NK-92 (cell line): ENCODE measurements around the gene TAL1.

Experiments
- DNase-seq: peaks from one replicate; lab custom pipeline; 2025; ENCODE audit not compliant: unreplicated experiment; lab: John Stamatoyannopoulos, UW

Gene TAL1

DNA sequence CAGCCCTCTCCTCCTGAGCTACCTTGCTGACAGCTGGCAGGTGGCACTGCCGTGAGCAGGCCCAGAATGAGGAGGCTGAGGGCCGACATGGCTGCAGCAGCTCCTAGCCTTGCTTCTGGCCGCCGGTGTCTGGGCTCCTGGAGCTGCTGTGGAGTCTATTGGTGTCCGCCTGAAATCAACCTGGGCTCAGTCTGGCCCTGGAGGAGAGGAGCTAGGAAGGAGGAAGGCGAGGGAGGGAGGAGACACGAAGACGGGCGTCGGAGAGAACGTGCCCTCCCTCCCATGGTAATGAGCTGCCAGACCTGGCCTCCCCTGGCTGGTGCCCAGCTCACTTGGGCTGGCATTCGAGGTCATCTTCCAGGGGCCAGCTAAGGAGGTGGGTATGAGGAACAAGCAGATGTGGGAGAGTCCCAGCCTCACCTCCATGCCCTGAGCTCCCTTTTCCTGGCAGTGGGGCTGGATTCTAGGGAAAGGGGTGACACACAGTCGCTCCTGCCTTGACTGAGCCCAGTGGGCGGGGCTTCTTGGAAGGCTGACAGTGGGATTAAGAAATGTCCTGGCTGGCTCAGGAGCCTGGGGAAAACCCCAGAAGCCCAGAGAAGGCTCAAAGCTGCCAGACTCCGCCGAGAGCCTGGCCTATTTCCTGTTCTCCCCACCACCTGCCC is 42.0 kb downstream of the TAL1 start, which contains the start of gene PDZK1IP1:
Gene PDZK1IP1, minus strand, starts transcription at position 193 of the 665 bp plus-strand sequence. Its CDS starts 104 bp downstream, at position 89.
- no peak for DNase-seq

DNA sequence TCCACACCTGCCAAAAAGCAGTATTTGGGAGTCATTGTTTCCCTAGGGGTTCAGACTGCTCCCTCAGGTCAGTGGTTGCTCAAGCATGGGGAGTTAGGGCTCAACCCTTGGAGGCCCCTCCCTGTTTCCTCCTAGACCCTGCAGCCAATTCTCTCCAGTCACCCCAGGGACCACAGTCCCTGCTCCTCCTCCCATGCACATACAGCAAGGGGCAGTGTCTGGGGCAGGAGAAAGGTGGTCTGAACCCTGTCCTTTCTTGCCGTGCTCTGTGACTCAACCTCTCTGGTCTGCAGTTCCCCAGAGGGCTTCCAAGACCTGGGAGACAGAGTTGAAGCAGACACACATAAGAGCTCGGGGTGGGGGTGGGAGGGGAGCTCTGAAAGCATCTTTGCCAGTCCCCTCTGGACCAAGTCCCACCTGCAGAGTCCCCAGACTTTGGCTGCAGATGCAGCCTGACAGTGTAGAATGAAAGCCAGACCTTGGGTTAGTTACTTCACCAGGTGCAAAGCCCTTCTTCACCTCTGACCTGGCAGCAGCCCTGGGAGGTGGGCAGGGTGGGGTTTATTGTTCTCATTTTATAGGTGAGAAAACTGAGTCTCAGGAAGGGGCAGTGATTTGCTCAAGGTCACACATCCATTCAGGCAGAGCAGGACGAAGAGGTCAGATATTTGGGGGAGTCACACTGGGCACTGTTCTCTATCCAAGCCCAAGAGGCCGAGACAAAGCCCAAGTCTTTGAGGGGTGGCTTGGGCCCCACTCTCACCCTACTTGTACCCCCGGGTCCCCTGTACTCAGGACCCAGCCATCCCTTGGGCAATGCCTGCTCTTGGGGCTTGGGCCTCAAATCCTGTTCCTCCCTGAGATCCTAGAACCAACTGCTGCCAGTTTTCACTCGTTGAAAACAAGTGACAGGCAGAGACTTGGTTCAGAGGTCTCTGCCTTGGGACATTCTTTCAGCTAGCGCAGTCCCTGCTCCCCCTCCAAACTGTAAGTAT is 42.9 kb downstream of the TAL1 start:
- DNase-seq, result no peak

DNA sequence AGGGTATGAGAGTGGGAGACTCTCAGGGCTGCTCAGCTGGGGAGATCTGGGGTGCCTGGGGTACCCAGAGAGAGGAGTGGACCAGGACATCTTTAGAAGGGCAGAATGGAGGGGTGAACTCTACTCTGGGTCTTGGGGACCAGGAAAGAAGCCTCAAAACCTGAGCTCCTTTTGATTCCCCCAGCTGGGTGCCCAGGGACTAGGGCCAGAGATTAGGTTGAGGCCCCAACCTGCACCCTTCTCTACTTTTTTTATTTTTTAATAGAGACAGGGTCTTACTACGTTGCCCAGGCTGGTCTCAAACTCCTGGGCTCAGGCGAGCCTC is 44.1 kb downstream of the TAL1 start:
- no peak for DNase-seq

DNA sequence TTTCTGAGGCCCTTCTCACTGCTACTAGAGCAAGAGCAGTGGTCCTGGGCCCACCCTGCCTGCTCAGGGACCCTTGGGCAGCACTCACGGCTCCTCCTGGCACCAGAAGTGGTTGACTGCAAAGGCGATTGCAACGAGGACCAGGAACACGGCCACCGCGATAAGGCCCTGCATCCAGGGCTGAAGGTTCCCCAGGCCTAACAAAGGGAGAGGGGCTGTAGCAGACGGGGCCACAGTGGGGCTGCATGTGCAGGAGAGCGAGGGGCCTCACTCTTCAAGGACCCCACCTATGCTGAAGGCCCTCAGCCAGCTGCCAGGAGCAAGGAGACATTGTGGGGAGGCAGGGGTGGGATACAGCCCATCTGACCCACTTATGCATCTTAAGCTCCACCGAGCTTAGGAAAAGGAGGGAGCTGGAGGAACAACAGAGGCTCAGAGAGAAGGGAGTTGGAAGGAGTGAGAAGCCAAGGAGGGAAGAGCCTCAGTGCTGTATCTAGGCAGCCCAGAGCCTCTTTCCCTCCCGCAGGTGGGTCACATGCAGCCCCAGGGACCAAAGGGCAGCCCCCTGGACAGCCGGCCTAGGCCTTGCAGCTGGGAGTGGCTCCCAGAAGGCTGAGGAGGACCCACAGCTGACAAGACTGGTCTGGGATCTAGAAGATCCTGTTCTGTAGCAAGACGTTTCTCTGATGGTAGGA is 44.6 kb downstream of the TAL1 start:
- no peak for DNase-seq

DNA sequence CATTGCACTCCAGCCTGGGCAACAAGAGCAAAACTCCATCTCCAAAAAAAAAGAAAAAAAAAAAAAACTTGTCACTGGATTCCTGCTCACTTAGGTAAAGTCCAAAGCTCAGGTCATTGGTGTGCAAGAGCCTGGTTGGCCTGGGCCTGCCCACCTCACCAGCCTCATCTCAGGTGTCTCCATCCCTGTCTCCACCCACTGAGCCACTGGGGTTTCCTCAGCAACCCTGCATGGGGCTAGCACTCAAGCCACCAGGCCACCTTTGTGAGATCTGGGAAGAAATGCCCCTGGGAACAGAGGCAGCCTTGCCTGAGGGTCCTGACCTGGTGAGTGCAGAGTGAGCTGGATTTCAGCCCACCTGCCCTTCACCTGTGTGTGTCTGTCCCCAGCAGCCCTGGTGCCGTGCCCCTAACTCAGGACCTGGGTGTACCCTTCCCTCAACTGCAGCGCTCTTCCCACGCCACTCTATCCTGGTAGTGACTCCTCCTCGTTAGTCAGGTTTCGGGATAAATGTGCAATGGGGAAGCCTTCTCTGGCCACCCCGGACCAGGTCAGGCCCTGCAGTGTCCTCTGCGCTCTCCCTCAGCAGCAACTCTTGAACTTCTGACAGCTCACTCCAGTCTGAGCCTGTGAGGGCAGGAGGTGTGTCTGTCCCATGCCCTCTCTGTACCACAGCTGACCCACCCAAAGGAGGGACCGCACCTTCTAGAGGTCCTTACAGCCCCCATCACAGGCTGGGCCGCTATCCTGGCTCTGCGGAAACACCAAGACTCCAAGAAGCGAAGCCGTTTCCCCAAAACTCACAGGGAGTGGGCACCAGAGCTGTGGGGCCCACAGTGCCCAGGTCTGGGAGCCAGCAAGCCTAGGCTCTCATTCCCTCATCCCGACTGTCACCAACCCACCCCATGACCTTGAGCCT is 45.5 kb downstream of the TAL1 start:
- no peak for DNase-seq

DNA sequence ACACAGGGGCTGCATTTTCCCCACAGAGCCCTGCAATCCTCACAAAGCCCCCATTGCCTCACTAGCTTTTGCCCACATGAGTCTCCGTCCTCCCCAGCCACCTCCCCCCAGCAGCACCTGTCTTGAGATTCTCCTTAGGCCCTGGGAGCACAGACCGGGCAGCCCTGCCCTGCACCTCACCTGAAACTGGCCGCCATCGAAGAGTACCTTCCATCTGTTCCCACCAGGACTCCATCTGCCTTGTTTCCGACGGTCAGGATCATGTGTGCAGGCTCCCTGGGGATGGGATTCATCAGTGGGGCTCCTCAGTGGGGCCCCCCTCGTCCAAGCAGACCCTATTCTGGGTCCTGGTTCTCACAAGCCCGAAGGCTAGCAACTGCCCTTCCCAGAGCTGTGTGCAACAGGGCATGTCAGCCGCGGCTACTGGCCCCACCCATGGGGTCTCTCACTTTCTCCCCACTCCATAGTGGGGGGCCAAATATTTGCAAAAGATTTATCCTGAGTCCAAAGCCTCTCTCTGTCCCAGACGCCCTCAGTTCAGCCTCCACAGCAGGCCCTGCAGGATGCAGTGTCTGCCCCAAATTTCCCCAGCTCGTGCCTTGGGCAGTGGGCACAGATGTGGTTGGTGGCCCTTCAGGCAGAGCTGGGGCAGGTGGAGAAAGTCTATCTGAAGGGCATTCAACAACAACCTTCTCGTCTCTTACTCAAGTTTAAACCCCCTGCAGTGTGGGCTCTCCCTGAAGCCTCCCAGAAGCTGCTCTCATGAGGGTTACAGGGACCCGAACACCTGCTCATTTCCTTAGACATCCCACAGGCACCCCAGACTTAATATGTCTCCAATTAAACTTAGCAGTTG is 47.0 kb downstream of the TAL1 start:
- DNase-seq, result no peak

DNA sequence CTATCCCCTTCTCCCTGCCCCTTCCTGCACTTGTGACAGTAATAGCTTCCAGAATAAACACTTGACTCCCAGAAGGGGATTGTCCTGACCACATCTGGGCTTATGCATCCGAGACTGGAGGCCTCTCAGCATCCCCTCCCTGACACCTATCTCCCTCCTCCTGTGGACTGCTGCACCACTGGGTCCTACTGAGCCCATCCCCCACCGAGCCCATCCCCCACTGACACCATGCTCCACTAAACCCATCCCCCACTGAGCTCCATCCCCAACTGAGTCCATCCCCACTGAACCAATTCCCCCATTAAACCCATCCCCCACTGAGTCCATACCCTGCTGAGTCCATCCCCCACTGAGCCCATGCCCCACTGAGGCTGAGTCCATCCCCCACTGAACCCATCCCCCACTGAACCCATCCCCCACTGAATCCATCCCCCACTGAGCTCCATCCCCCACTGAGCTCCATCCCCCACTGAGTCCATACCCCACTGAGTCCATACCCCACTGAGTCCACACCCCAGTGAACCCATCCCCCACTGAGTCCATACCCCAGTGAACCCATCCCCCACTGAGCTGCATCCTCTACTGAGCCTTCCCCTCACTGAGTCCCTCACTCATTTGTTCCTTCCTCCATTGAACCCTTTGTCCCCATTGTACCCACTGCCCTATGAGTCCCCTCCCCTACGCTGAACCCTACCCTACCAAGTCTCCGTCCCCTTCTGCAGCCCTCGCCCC is 47.8 kb downstream of the TAL1 start:
- DNase-seq, result no peak

DNA sequence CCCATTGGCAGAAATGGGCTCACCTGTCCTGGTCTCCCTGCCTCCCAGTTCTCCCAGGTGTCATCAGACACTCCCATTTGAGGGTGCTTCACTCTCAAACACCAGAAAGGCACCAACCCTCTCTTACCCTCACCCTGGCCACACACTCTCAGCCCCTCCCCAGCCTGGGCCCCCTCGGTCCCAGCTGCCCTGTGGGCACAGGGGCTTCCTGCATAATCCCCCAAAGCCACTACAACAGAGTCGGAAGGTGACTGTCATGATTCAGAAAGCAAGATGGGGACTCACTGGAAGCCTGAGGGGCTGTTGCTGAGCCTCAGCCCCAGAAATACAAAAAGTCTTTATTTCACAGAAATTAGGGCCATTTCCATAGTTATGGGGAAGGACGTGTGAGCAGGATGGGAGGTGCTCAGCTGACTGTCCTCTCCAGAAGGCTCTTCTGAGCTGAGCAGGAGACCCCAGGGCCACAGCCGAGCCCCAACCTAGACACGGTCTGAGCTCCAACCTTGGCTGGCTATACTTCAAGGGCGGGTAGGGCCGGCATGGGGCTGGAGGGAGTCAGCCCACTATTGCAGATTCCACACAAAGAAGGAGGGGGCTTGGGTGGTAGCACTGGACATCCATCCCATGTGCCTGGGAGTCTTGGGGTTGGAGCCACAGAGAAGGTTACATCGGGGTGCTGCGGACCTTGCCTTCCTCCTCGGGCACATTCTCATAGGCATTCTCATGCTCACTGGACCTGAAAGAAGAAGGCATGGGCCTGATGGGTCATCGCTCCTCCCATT is 48.5 kb downstream of the TAL1 start:
- DNase-seq, result no peak

DNA sequence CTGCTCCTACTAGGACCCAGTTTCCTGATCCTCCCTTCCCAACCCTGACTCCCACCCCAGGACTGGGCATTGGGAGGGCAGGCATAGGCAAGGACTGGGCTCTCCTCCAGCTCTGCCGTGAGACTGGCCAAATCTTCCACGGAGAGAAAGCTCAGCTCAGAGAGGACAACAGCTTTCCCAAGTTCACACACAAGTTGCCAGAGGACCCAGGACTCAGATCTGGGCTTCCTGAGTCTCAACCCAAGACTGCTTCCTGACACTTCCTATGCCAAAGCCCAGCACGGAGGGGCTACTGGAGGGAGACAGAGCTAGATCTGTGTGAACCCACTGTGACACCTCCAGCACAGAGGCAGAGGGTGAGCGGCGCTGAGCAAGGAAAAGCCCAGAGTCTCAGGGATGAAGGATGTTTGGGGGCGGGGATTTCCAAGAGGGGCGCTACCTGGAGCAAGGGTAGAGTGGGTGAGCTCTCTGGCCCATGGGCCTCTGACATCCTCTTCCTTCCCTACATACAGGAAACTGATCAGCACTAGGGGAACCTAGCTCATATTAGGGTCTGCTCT is 49.3 kb downstream of the TAL1 start:
- DNase-seq, result no peak

DNA sequence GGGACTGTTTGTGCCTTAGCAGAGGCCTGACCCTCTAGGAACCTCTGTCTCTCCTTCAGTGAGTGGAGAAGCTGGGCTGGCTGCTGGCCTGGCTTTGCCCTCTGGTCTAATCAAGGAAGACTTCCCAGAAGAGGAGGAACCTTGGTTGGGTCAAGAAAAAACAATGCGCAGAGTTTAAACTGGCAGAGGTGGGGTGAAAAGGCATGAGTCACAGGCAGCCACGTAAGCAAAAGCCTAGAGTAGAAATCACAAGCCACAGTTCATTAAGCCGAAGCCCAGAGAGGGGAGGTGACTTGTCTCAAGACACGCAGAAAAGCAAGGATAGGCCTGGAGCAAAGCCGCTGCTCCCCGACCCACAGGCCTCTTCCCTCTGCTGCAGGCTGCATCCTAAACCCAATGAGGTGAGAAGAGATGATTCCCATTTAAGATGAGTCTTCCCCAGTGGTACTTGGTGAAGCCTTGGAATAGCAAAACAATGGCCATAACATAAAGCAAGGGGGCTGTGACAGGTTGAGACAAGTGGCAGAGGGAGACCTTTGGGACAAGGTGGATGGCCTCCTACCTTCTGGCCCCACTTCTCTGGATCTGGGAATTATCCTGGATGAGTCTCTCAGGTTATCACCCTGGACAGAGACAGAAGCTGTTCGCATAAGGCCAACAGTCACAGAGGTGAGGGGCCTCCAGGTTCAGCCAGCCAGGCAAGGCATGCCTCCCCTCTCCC is 49.9 kb downstream of the TAL1 start:
- DNase-seq, result no peak

DNA sequence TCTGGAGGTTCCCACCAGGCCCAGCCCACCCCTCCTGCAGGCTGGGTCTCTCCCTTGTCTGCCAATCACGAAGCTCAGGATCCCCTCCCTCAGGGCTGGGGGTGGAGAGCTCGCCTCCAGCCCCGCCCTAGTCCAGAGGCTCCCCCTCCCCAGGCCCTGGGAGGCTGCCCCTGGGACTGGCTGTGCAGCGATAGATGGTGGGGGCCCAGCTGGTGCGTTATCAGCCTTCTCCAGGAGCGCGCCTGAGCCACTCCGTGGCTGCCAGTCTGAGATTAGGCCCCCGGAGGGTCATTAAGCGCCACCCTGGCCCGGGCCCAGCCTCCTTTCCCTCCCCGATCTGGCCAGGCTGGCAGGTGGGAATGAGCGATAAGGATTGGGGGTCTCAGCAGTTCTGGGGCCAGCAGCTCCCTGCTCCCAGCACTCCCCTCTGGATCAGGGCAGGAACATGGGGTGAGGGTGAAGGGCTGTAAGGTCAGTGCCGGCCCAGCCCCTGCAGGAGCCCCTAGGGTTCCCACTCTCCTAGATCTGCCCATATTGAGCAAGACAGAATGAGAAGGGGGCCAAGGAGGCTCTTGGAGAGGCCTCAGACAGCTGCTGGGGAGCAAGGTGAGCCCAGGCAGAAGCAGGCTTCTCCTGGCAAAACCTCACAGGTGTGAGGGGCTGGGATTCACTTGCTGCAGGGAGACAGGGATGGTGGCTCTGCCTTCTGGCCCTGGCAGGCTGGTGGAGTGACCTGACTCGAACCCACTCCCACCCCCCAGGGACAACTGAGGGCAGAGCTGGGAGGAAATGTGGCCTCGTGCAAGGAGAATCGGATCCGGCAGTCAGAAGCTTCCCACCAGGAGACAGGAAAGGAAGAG is 50.7 kb downstream of the TAL1 start:
- DNase-seq, result no peak

DNA sequence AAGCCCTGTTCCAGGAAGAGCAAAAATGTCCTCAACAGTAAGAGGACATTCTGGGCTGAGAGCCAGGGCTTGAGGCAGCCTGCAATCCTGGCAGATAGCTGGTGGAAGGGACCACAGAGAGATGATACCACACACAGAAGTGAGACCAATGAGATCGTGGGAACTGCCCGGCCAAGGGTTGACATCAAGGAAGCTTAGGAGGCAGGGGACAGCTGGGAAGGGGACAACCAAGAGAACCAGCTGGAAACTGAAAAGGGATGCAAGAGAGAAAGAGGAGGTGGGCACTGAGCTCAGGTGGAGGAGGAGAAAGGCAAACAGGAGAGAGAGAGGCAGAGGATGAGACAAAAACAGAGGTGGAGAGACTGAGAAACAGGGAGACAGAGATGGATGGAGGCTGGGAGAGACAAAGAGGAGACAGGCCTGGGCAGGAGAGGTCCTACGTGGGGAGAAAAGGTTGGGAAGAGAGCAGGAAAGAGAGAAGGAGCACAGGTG is 51.4 kb downstream of the TAL1 start:
- DNase-seq, result no peak

DNA sequence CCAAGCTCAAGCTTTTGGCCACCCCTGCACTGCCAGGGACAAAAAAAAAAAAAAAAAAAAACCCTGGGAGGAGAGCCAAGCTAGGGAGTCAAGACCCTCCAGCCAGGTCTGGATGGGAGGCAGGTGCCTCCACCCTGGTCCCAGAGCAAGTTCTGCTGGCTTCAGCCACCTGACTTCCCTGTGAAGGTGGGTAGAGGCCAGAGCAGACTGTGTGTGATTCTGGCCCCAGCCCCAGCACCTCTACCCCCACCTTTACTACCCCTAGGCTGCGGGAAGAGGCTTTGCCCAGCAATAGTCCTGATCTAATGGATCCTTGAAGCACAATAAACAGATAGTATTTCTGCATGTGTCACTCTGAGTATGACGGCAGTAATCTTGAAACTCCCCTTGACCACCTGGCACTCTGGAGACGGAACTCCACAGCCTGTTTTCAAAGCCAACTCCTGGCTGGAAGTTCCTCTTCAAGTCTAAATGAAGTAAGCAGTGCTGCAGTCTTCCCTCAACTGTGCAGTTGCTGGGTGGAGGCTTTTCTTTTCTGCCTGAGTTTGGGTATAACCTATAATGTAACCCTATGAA is 51.9 kb downstream of the TAL1 start:
- DNase-seq, result no peak

DNA sequence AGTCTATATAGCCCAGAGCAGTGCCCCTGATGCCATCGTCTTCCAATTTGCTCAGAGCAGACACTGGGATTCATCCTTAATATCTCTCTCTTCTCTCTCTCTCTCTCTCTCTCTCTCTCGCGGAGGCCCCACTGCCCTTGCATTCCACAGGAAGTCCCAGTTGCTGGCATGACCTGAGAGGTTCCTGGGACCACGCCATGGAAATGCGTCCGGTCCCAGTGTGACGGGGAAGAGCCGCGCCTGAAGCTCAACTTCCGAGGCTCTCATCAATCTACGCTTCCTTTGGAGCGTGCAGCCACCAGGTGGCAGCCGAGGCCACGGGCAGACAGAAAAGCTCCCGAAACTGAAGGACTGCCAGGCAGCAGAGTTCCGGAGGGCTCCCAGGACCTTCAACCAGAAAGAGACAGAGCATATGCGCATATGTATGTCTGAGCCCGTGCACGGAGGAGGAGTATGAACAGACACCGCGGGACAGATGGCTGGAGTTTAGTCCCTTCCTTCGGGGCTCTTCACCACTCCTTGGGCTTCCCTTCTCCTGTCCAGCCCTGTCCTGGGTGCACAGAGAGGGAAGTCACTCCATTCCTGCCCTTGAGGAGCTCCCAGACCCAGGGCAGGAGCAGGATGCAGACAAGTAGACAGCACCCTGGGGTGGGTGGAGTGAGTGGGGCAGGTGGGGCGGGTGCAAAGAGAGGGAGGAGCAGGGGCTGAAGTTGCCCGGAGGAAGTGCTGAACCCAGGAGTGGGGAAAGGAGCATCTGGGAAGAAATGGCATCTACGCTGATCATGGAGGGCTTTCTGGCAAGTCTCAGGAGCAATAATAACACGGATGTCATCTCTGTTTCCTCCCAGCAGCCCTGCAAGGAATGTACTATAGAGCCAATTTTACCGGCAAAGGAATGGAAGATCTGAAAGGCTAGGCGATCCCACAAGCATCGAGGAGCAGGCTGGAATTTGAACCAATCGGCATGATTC is 52.7 kb downstream of the TAL1 start:
- DNase-seq, result no peak

DNA sequence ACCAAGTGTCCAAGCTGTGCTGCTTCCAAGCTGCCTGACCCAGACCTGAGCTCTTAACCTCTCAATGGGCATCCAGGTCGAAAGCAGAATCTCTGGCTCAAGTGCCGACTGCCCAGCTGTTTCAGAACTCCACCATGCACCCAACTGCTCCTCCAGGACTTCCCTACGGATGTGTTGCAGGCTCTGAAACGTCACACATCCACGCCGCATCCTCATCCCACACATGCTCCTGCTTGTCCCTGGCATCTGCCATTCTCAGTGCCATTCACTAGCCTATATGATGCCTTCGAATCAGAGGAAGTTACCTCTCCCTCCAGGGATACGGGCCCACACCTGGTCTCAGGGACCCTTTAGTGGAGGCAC is 53.4 kb downstream of the TAL1 start:
- no peak for DNase-seq
